Measurements from ENCODE around the gene MORC2. TPM values are rescaled to one million over a fixed set of nuclear protein-coding genes. Genes with fewer than 3 reads are reported as not detected.

Gene MORC2
- total and polyA plus RNA-seq, 10 donors: 18.2 to 24.7 (median 22.0) TPM

- DNase-seq: no peak
- H3K9me3 ChIP-seq: peaks cover 0 to 1% (median 0%) of the 10 kb centered on the region in 8 donors
- WGBS, 5 donors: 94 to 97% (median 95%) methylated on average over 46 to 49 of the region's 49 CpGs
Measured at GRCh38 chr22:30905696-30906341, 62.8 kb downstream of the MORC2 start.

DNA sequence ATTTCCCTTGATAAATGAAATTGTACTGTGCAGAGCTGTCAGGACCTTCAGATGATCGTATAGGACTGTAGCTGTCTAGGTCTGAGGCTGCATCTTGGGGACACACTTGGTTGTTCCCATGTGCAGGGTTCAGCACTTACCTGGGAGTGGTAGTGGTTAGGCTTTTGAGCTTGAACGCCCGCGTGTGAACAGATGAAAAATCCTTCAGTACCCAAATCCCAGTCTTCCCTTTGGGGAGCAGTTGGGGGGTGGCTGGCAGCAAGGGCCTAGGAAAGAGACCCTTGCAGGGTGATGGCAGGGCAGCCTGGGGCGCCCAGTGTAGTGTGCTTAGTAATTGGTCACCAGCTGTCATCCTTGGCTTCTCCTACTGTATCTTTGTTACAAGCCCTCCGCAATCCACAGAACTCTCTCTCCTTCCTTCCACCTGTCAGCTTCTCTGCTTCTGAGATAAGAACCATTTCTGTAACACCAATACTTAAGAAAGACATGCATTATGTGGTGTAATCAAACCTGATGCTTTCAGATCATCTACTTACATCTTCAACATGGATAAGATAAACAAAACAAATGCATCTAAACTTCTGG lies 64.6 kb downstream of the MORC2 start:
- H3K4me1 ChIP-seq: peaks cover 0 to 10% (median 0%) of the 10 kb centered on the region in 6 donors
- intact Hi-C loops (cut with DNase I; ENCODE audit: low total_unique reads): no loop called here
- H3K27ac ChIP-seq: no peak overlapping the region
- H3K36me3 ChIP-seq: peaks cover 0 to 82% (median 12%) of the 10 kb centered on the region in 6 donors
- no peak overlapping the region for H3K4me3 ChIP-seq
- peaks cover 0 to 20% (median 15%) of the 10 kb centered on the region in 8 donors for H3K9me3 ChIP-seq
- no peaks in the 10 kb centered on the region for H3K27me3 ChIP-seq (replicated peaks in 1 of 7)
- DNase-seq: no peak
- 94 to 97% (median 96%) methylated on average over 6 of the region's 6 CpGs for WGBS, 5 donors
- TF ChIP-seq POLR2AphosphoS5 (IDR thresholded peaks at IDR 0.05): no peak
- TF ChIP-seq CTCF (IDR thresholded peaks at IDR 0.05 in 8 of 11, conservative IDR thresholded peaks at IDR 0.05 in 3 of 11): no peak
- no peak for TF ChIP-seq POLR2A (IDR thresholded peaks at IDR 0.05)

More at GRCh38 chr22:30905696-30906341, 62.8 kb downstream of the MORC2 start:
- Histone ChIP-seq H3K4me1 (peaks cover 0 to 10% (median 0%) of the 10 kb centered on the region in 6 donors), H3K4me3 (no peak overlapping the region), H3K27ac (no peak overlapping the region), H3K27me3 (replicated peaks in 1 of 7) (no peaks in the 10 kb centered on the region), H3K36me3 (peaks cover 0 to 84% (median 14%) of the 10 kb centered on the region in 6 donors)
- no peak for TF ChIP-seq CTCF (IDR thresholded peaks at IDR 0.05 in 8 of 11, conservative IDR thresholded peaks at IDR 0.05 in 3 of 11)
- TF ChIP-seq POLR2AphosphoS5 (IDR thresholded peaks at IDR 0.05): no peak
- no peak for TF ChIP-seq POLR2A (IDR thresholded peaks at IDR 0.05)
- intact Hi-C loops (cut with DNase I; ENCODE audit: low total_unique reads): no loop called here

- WGBS, 5 donors: 59 to 64% (median 60%) methylated on average over 16 of the region's 16 CpGs
- Histone ChIP-seq H3K27ac (peak overlapping the region in 1 of 8 donors; percentile 22), H3K27me3 (replicated peaks in 1 of 7) (no peaks in the 10 kb centered on the region), H3K4me3 (no peak overlapping the region), H3K4me1 (peaks cover 0 to 10% (median 0%) of the 10 kb centered on the region in 6 donors), H3K9me3 (peaks cover 0 to 32% (median 24%) of the 10 kb centered on the region in 8 donors), H3K36me3 (peaks cover 0 to 80% (median 10%) of the 10 kb centered on the region in 6 donors)
- DNase-seq: no peak
- intact Hi-C loops (cut with DNase I; ENCODE audit: low total_unique reads): no loop called here
- no peak for TF ChIP-seq CTCF (IDR thresholded peaks at IDR 0.05 in 8 of 11, conservative IDR thresholded peaks at IDR 0.05 in 3 of 11)
- TF ChIP-seq POLR2AphosphoS5 (IDR thresholded peaks at IDR 0.05): no peak
- TF ChIP-seq POLR2A (IDR thresholded peaks at IDR 0.05): no peak
Measured at GRCh38 chr22:30902496-30903357, 65.8 kb downstream of the MORC2 start.
